ENCODE data around the gene ADSL. TPM values are rescaled to one million over a fixed set of nuclear protein-coding genes. Genes with fewer than 3 reads are reported as not detected.

The ADSL gene
- total and polyA plus RNA-seq, 2 donors (not counting 1 experiment from before 2014, with no cell fraction given), result 61.0 to 63.8 TPM

DNA sequence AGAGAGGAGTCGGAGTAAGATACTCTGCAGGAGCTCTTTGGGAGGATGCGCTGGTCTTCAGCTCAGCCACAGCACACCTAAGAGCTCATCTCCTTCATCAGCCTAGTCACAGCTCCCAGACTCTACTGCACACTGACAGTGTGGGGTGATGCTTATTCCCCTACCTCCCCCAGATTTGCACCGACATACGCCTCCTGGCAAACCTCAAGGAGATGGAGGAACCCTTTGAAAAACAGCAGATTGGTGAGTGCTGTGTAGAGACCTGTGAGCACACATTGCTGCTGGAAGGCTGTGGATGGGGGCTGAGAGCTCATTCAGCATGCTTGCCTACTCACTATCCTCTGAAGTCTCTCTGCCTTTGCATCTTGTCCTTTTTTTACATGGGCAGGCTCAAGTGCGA lies 14.8 kb downstream of the ADSL start:
- Histone ChIP-seq H3K4me3 (ENCODE audit: control extremely low read depth in 1 of 5, extremely low read depth in 1 of 5, insufficient read depth in 1 of 5, low read depth in 2 of 5, low read length in 4 of 5) (no peak overlapping the region), H3K79me2 (ENCODE audit: control insufficient read depth, insufficient read depth, low read length) (peaks cover 25% of the 10 kb centered on the region), H3K4me2 (replicated peaks; ENCODE audit: low read depth, low read length, poor library complexity, severe bottlenecking) (no peak overlapping the region), H4K20me1 (ENCODE audit: control insufficient read depth, insufficient read depth, low read length, poor library complexity, severe bottlenecking) (peaks cover 6% of the 10 kb centered on the region), H3K9me3 (ENCODE audit: control extremely low read depth in 1 of 3, control insufficient read depth in 2 of 3, insufficient read depth in 1 of 3, low read length in 2 of 3) (no peaks in the 10 kb centered on the region), H3K27ac (ENCODE audit: low read length in 2 of 2) (no peak overlapping the region), H3K9ac (ENCODE audit: low read length) (no peak overlapping the region), H3K4me1 (ENCODE audit: control insufficient read depth in 2 of 2, insufficient read depth in 2 of 2, low read length in 2 of 2) (no peaks in the 10 kb centered on the region), H3K27me3 (replicated peaks in 1 of 4; ENCODE audit: control extremely low read depth in 1 of 4, control insufficient read depth in 3 of 4, insufficient read depth in 4 of 4, low read length in 3 of 4) (no peaks in the 10 kb centered on the region), H3K36me3 (replicated peaks in 1 of 2; ENCODE audit: control extremely low read depth in 1 of 2, control insufficient read depth in 1 of 2, extremely low read depth in 1 of 2, insufficient read depth in 2 of 2, low read length in 1 of 2) (peaks cover 11 to 91% of the 10 kb centered on the region in 2 experiments), H2AFZ (ENCODE audit: insufficient read depth, low read depth, low read length, poor library complexity, severe bottlenecking) (no peak overlapping the region)
- ChIA-PET POLR2A (no interaction called here), CTCF (interaction anchor here (1.6 kb wide), 1 partner anchor 13 kb away, joined by 7 read pairs; no protein-coding TSS in a partner anchor)
- H3K4me3 Mint-ChIP-seq, result no peak overlapping the region
- H3K27ac Mint-ChIP-seq, result no peak overlapping the region
- no peaks in the 10 kb centered on the region for H3K4me1 Mint-ChIP-seq
- H3K9me3 Mint-ChIP-seq (ENCODE audit: insufficient read depth), result no peaks in the 10 kb centered on the region
- no peak for DNase-seq
- ATAC-seq (ENCODE audit: low read depth), result no peak
- TF ChIP-seq, protein P1, sequence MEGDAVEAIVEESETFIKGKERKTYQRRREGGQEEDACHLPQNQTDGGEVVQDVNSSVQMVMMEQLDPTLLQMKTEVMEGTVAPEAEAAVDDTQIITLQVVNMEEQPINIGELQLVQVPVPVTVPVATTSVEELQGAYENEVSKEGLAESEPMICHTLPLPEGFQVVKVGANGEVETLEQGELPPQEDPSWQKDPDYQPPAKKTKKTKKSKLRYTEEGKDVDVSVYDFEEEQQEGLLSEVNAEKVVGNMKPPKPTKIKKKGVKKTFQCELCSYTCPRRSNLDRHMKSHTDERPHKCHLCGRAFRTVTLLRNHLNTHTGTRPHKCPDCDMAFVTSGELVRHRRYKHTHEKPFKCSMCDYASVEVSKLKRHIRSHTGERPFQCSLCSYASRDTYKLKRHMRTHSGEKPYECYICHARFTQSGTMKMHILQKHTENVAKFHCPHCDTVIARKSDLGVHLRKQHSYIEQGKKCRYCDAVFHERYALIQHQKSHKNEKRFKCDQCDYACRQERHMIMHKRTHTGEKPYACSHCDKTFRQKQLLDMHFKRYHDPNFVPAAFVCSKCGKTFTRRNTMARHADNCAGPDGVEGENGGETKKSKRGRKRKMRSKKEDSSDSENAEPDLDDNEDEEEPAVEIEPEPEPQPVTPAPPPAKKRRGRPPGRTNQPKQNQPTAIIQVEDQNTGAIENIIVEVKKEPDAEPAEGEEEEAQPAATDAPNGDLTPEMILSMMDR (IDR thresholded peaks at IDR 0.05), result no peak
- no peak for TF ChIP-seq EZH2 (IDR thresholded peaks at IDR 0.05; ENCODE audit: borderline replicate concordance, insufficient read depth, low read depth, low read length, poor library complexity, severe bottlenecking)
- 100% methylated on average over 2 of the region's 5 CpGs for WGBS (ENCODE audit: insufficient coverage)
- intact Hi-C loops (cut with micrococcal nuclease), result no loop called here
- no peaks in the 10 kb centered on the region for H3K27me3 Mint-ChIP-seq

DNA sequence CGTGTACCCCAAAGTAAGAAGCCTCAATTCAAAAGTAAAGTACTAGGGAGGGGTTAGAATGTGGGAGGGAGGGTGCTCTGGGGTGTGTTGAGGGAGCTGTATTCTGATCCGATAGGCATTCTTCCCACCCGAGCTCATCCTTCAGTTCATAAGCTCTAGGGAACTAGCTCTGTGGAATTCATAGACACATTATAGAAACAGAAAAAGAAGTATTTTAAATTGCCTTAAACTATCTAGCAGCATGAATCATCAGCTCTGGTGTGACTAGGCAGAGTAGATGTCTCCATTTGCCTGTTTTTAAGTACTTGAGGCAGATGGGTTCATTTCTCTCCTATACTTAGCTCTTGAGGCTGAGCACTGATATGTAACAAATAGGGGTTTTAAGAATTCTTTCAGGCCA lies 16.8 kb downstream of the ADSL start:
- no peak overlapping the region for H3K4me3 Mint-ChIP-seq
- no peak overlapping the region for H3K9ac ChIP-seq (ENCODE audit: low read length)

More for the DNA sequence above, 16.8 kb downstream of the ADSL start:
- Histone ChIP-seq H3K4me1 (ENCODE audit: control insufficient read depth in 2 of 2, insufficient read depth in 2 of 2, low read length in 2 of 2) (no peaks in the 10 kb centered on the region), H3K27me3 (replicated peaks in 1 of 4; ENCODE audit: control extremely low read depth in 1 of 4, control insufficient read depth in 3 of 4, insufficient read depth in 4 of 4, low read length in 3 of 4) (no peaks in the 10 kb centered on the region), H3K79me2 (ENCODE audit: control insufficient read depth, insufficient read depth, low read length) (peaks cover 20% of the 10 kb centered on the region), H2AFZ (ENCODE audit: insufficient read depth, low read depth, low read length, poor library complexity, severe bottlenecking) (no peak overlapping the region), H3K4me3 (ENCODE audit: control extremely low read depth in 1 of 5, extremely low read depth in 1 of 5, insufficient read depth in 1 of 5, low read depth in 2 of 5, low read length in 4 of 5) (no peak overlapping the region), H4K20me1 (ENCODE audit: control insufficient read depth, insufficient read depth, low read length, poor library complexity, severe bottlenecking) (peaks cover 6% of the 10 kb centered on the region), H3K36me3 (replicated peaks in 1 of 2; ENCODE audit: control extremely low read depth in 1 of 2, control insufficient read depth in 1 of 2, extremely low read depth in 1 of 2, insufficient read depth in 2 of 2, low read length in 1 of 2) (peaks cover 11 to 93% of the 10 kb centered on the region in 2 experiments), H3K9me3 (ENCODE audit: control extremely low read depth in 1 of 3, control insufficient read depth in 2 of 3, insufficient read depth in 1 of 3, low read length in 2 of 3) (no peaks in the 10 kb centered on the region), H3K27ac (ENCODE audit: low read length in 2 of 2) (no peak overlapping the region), H3K4me2 (replicated peaks; ENCODE audit: low read depth, low read length, poor library complexity, severe bottlenecking) (no peak overlapping the region)
- Mint-ChIP-seq H3K27ac (no peak overlapping the region), H3K4me1 (no peaks in the 10 kb centered on the region), H3K9me3 (ENCODE audit: insufficient read depth) (no peaks in the 10 kb centered on the region), H3K27me3 (no peaks in the 10 kb centered on the region)
- intact Hi-C loops (cut with micrococcal nuclease), result no loop called here
- no peak for DNase-seq
- POLR2A ChIA-PET, result no interaction called here
- CTCF ChIA-PET, result interaction anchor here (0.6 to 1.1 kb wide), 2 partner anchors 74 to 102 kb away, joined by 3 read pairs; no protein-coding TSS in a partner anchor
- TF ChIP-seq, protein P1 (IDR thresholded peaks at IDR 0.05), result no peak
- no peak for TF ChIP-seq EZH2 (IDR thresholded peaks at IDR 0.05; ENCODE audit: borderline replicate concordance, insufficient read depth, low read depth, low read length, poor library complexity, severe bottlenecking)
- 100% methylated on average over 1 of the region's 3 CpGs for WGBS (ENCODE audit: insufficient coverage)
- ATAC-seq (ENCODE audit: low read depth), result no peak

Measured in B cell (primary cell).